OCI-LY3 (cell line): ENCODE measurements around the gene PPP2R2D.
"Not testable (repeated sequence)": the region's sequence is repeated elsewhere in the genome, so short reads cannot be mapped to it uniquely, and the experiment has no call there.

Experiments used
- H2AFZ ChIP-seq: fragments of 200-600, 300-600 bp; shearing (Covaris generic); 2 replicates; pipeline ENCODE4 v1.6.0; 2014; ENCODE audit warnings: antibody characterized with exemption, low read depth, low read length
- H3K27ac ChIP-seq: fragments of 200-600, 300-600 bp; sonication (generic); 2 replicates; pipeline ENCODE4 v1.5.1; 2014; ENCODE audit warnings: mild to moderate bottlenecking, low read length, moderate library complexity, mixed read lengths
- H3K27me3 ChIP-seq: fragments of 200-600, 300-600 bp; sonication (generic); 2 replicates; pipeline ENCODE4 v1.6.1; 2014; ENCODE audit warnings: low read depth, low read length, mixed read lengths
- H3K36me3 ChIP-seq: fragments of 200-600, 300-600 bp; sonication (generic); replicated peaks from 2 replicates; pipeline ENCODE3; 2014; ENCODE audit warnings: low read depth, low read length, mixed read lengths
- H3K4me1 ChIP-seq: fragments of 300-600, 200-600 bp; sonication (generic); 2 replicates; pipeline ENCODE4 v1.6.1; 2014; ENCODE audit warnings: low read length, mixed read lengths
- H3K4me2 ChIP-seq: fragments of 200-600, 300-600 bp; sonication (generic); 2 replicates; pipeline ENCODE4 v1.6.1; 2014; ENCODE audit warnings: low read length, mixed read lengths
- H3K4me3 ChIP-seq: fragments of 300-600, 200-600 bp; sonication (generic); 2 replicates; pipeline ENCODE4 v1.5.1; 2014; ENCODE audit warnings: antibody characterized with exemption, mild to moderate bottlenecking, low read length, moderate library complexity
- H3K79me2 ChIP-seq: fragments of 300-600, 200-600 bp; shearing (Covaris generic); 2 replicates; pipeline ENCODE4 v1.6.1; 2014; ENCODE audit warnings: mild to moderate bottlenecking, low read length, mixed read lengths
- H3K9ac ChIP-seq: fragments of 300-600, 200-600 bp; shearing (Covaris generic); 2 replicates; pipeline ENCODE4 v1.6.0; 2014; ENCODE audit warnings: mild to moderate bottlenecking, low read length, moderate library complexity
- H3K9me3 ChIP-seq: fragments of 200-600, 300-600 bp; shearing (Covaris generic); 2 replicates; pipeline ENCODE4 v1.6.1; 2014; ENCODE audit warnings: low read length, mixed read lengths; ENCODE audit not compliant: insufficient read depth
- H4K20me1 ChIP-seq: fragments of 200-600, 300-600 bp; sonication (generic); 2 replicates; pipeline ENCODE4 v1.6.1; 2016; ENCODE audit warnings: low read length, mixed read lengths; ENCODE audit not compliant: insufficient read depth
- EZH2phosphoT487 ChIP-seq: fragments of 200-600 bp; shearing (Covaris generic); IDR thresholded peaks from 2 replicates; pipeline ENCODE4 v1.6.1; 2018; ENCODE audit warnings: antibody characterized with exemption, mixed run types, low read depth
- TF ChIP-seq, protein P1 (sequence below): fragments of 200-600, 300-600 bp; sonication (generic); IDR thresholded peaks from 2 replicates; pipeline ENCODE4 v1.5.1; 2014; ENCODE audit warnings: antibody characterized with exemption, low read length, low read depth

The PPP2R2D gene

DNA sequence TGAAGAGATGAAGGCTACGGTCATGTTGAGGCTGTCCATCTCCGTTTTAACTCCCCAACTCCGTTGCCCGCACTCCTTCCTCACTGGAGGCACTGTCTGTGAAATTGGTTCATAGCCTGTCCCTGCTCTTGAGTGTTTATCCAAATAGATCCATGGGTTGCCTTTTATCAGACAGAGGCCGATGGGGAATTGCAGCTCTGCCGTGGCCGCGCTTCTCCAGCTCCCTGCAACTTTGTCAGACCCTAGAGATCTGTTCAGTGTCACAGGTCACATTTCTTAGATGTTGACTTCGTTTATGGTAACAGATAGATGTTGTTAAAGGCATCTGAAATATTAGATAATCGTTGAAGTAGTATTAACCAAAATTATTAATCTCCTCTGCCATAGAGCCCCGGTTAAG, 14.7 kb downstream of the PPP2R2D start:
- Histone ChIP-seq H3K79me2 (peaks cover 71% of the 10 kb centered on the region), H3K4me3 (no peak overlapping the region), H3K36me3 (peaks cover 11% of the 10 kb centered on the region), H2AFZ (no peak overlapping the region), H3K9me3 (no peaks in the 10 kb centered on the region), H3K27me3 (no peaks in the 10 kb centered on the region), H3K9ac (no peak overlapping the region), H3K4me1 (no peaks in the 10 kb centered on the region), H4K20me1 (peaks cover 43% of the 10 kb centered on the region), H3K27ac (no peak overlapping the region), H3K4me2 (no peak overlapping the region)
- TF ChIP-seq EZH2phosphoT487: no peak
- TF ChIP-seq, protein P1, sequence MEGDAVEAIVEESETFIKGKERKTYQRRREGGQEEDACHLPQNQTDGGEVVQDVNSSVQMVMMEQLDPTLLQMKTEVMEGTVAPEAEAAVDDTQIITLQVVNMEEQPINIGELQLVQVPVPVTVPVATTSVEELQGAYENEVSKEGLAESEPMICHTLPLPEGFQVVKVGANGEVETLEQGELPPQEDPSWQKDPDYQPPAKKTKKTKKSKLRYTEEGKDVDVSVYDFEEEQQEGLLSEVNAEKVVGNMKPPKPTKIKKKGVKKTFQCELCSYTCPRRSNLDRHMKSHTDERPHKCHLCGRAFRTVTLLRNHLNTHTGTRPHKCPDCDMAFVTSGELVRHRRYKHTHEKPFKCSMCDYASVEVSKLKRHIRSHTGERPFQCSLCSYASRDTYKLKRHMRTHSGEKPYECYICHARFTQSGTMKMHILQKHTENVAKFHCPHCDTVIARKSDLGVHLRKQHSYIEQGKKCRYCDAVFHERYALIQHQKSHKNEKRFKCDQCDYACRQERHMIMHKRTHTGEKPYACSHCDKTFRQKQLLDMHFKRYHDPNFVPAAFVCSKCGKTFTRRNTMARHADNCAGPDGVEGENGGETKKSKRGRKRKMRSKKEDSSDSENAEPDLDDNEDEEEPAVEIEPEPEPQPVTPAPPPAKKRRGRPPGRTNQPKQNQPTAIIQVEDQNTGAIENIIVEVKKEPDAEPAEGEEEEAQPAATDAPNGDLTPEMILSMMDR: no peak

DNA sequence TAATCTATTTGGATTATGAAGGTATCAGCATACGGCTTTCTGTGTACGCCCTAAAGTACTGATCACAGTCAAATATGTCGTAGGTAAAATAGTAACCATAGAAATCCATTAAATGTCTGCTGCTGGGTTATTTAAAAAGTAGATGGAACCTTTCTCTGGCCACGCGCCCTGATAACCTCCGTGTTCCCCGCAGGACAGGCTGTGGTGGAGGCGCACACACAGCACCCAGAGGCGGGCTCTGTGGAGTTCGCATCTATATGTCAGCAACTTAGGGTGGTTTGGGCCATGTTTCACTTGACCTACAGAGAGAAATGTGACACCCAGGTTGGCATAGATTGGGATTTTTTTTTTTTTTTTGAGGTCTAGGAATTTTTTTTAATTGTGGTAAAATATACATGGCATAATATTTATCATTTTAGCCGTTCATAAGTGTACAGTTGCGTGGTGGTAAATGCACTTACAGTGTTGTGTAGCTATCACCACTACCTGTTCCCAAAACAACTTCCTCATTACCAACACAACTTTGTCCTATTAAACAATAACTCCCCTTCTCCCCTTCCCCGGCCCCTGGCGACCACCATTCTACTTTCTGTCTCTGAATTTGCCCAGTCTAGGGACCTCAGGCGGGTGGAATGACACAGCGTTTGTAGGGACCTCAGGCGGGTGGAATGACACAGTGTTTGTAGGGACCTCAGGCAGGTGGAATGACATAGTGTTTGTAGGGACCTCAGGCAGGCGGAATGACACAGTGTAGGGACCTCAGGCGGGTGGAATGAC, 15.4 kb downstream of the PPP2R2D start:
- Histone ChIP-seq H3K9me3 (no peaks in the 10 kb centered on the region), H3K36me3 (peaks cover 11% of the 10 kb centered on the region), H4K20me1 (peaks cover 43% of the 10 kb centered on the region), H3K27me3 (no peaks in the 10 kb centered on the region), H3K4me2 (no peak overlapping the region), H3K4me1 (peaks cover 4% of the 10 kb centered on the region; the same call in 1 of the 2 replicates), H3K4me3 (no peak overlapping the region), H3K79me2 (peaks cover 71% of the 10 kb centered on the region), H2AFZ (no peak overlapping the region), H3K27ac (no peak overlapping the region), H3K9ac (no peak overlapping the region)
- TF ChIP-seq EZH2phosphoT487: no peak
- TF ChIP-seq, protein P1: no peak

DNA sequence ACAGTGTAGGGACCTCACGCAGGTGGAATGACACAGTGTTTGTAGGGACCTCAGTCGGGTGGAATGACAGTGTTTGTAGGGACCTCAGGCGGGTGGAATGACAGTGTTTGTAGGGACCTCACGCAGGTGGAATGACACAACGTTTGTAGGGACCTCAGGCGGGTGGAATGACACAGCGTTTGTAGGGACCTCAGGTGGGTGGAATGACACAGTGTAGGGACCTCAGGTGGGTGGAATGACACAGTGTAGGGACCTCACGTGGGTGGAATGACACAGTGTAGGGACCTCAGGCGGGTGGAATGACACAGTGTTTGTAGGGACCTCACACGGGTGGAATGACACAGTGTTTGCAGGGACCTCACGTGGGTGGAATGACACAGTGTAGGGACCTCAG, 16.0 kb downstream of the PPP2R2D start:
- not testable (repeated sequence) for H3K9me3 ChIP-seq, H2AFZ ChIP-seq, H3K27ac ChIP-seq, H3K36me3 ChIP-seq, H3K27me3 ChIP-seq, H3K4me2 ChIP-seq, H3K4me1 ChIP-seq, H3K4me3 ChIP-seq, H3K9ac ChIP-seq
- H4K20me1 ChIP-seq: peaks cover 43% of the 10 kb centered on the region
- peaks cover 71% of the 10 kb centered on the region for H3K79me2 ChIP-seq

DNA sequence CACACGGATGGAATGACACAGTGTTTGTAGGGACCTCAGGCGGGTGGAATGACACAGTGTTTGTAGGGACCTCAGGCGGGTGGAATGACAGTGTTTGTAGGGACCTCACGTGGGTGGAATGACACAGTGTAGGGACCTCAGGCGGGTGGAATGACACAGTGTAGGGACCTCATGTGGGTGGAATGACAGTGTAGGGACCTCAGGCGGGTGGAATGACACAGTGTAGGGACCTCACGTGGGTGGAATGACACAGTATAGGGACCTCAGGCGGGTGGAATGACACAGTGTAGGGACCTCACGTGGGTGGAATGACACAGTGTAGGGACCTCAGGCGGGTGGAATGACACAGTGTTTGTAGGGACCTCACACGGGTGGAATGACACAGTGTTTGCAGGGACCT, 16.7 kb downstream of the PPP2R2D start:
- H4K20me1 ChIP-seq: peaks cover 43% of the 10 kb centered on the region
- H3K4me2 ChIP-seq, H3K9ac ChIP-seq: not testable (repeated sequence)

DNA sequence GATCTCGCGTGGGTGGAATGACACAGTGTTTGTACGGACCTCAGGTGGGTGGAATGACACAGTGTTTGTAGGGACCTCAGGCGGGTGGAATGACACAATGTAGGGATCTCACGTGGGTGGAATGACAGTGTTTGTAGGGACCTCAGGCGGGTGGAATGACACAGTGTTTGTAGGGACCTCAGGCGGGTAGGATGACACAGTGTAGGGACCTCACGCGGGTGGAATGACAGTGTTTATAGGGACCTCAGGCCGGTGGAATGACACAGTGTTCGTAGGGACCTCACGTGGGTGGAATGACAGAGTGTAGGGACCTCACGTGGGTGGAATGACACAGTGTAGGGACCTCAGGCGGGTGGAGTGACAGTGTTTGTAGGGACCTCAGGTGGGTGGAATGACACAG, 18.7 kb downstream of the PPP2R2D start:
- H3K9ac ChIP-seq, H3K27me3 ChIP-seq, H3K36me3 ChIP-seq, H2AFZ ChIP-seq, H3K4me3 ChIP-seq, H3K9me3 ChIP-seq, H3K27ac ChIP-seq, H3K4me1 ChIP-seq, H3K4me2 ChIP-seq: not testable (repeated sequence)
- peaks cover 26% of the 10 kb centered on the region for H4K20me1 ChIP-seq
- H3K79me2 ChIP-seq: peaks cover 71% of the 10 kb centered on the region

More for the DNA sequence above, 16.7 kb downstream of the PPP2R2D start:
- H3K27me3 ChIP-seq, H3K4me1 ChIP-seq, H2AFZ ChIP-seq, H3K4me3 ChIP-seq, H3K27ac ChIP-seq, H3K9me3 ChIP-seq, H3K36me3 ChIP-seq: not testable (repeated sequence)
- H3K79me2 ChIP-seq: peaks cover 71% of the 10 kb centered on the region
